Liver (tissue), 9 donors: ENCODE results near the gene STIM2. TPM values are rescaled to one million over a fixed set of nuclear protein-coding genes. Genes with fewer than 3 reads are reported as not detected.

ENCODE experiments used
- DNase-seq: peaks from one replicate; pipeline ENCODE4 v3.0.0-alpha.2; 2017; ENCODE audit warnings: low spot score
- H3K27ac ChIP-seq, 2 donors: one replicate each; pipeline ENCODE4 v1.7.0; 2013; ENCODE audit warnings: inconsistent platforms in 2 of 2, low read length in 2 of 2, control low read depth in 1 of 2, low read depth in 1 of 2, mild to moderate bottlenecking in 1 of 2
- H3K27me3 ChIP-seq, 4 donors: one replicate each; pipeline versions ENCODE4 v1.6.1 to v1.7.0; 2013; ENCODE audit warnings: low read length in 3 of 4, inconsistent platforms in 1 of 4, mild to moderate bottlenecking in 1 of 4, moderate library complexity in 1 of 4; ENCODE audit not compliant: control insufficient read depth in 4 of 4, insufficient read depth in 4 of 4
- H3K36me3 ChIP-seq, 4 donors: one replicate each; pipeline versions ENCODE4 v1.6.1 to v1.7.0; 2013; ENCODE audit warnings: low read length in 3 of 4, mild to moderate bottlenecking in 3 of 4, low read depth in 1 of 4, moderate library complexity in 1 of 4; ENCODE audit not compliant: control insufficient read depth in 4 of 4, insufficient read depth in 3 of 4
- H3K4me1 ChIP-seq, 4 donors: one replicate each; pipeline versions ENCODE4 v1.6.1 to v1.7.0; 2013; ENCODE audit warnings: low read length in 3 of 4, mild to moderate bottlenecking in 3 of 4, moderate library complexity in 1 of 4; ENCODE audit not compliant: control insufficient read depth in 4 of 4, insufficient read depth in 4 of 4
- H3K4me3 ChIP-seq, 3 donors: one replicate each; pipeline versions ENCODE4 v1.6.1 to v1.7.0; 2013; ENCODE audit warnings: low read length in 3 of 3, control low read depth in 1 of 3, low read depth in 1 of 3, mild to moderate bottlenecking in 1 of 3
- H3K9ac ChIP-seq, 2 donors: one replicate each; pipeline ENCODE4 v1.7.0; 2013; ENCODE audit warnings: low read length in 2 of 2, mild to moderate bottlenecking in 2 of 2, moderate library complexity in 2 of 2, control low read depth in 1 of 2, low read depth in 1 of 2
- H3K9me3 ChIP-seq, 4 donors: one replicate each; pipeline versions ENCODE4 v1.6.1 to v1.7.0; 2013; ENCODE audit warnings: low read length in 3 of 4; ENCODE audit not compliant: control insufficient read depth in 4 of 4
- EGR1 ChIP-seq, 2 donors: IDR thresholded peaks; 2 replicates each; pipeline ENCODE4 v1.6.1; 2016 to 2018; ENCODE audit warnings: antibody characterized with exemption in 2 of 2, low read depth in 2 of 2
- FOXA1 ChIP-seq: IDR thresholded peaks from 2 replicates; pipeline ENCODE4 v1.6.1; 2016; ENCODE audit warnings: antibody characterized with exemption
- FOXA2 ChIP-seq: IDR thresholded peaks from 2 replicates; pipeline ENCODE4 v1.6.1; 2016; ENCODE audit warnings: antibody characterized with exemption
- GABPA ChIP-seq, 2 donors: IDR thresholded peaks in 1 of 2; conservative IDR thresholded peaks in 1 of 2; 2 replicates each; pipeline ENCODE4 v1.6.1; 2016; ENCODE audit warnings: antibody characterized with exemption in 2 of 2, mild to moderate bottlenecking in 1 of 2, moderate library complexity in 1 of 2
- HNF4A ChIP-seq, 2 donors: conservative IDR thresholded peaks; 2 replicates each; pipeline ENCODE4 v1.6.1; 2016; ENCODE audit warnings: antibody characterized with exemption in 2 of 2, mild to moderate bottlenecking in 2 of 2
- HNF4G ChIP-seq: IDR thresholded peaks from 2 replicates; pipeline ENCODE4 v1.6.1; 2016; ENCODE audit warnings: antibody characterized with exemption
- JUND ChIP-seq, 2 donors: IDR thresholded peaks; 2 replicates each; pipeline ENCODE4 v1.6.1; 2016; ENCODE audit warnings: antibody characterized with exemption in 2 of 2
- NR2F2 ChIP-seq: IDR thresholded peaks from 2 replicates; pipeline ENCODE4 v1.6.1; 2016; ENCODE audit warnings: antibody characterized with exemption
- RAD21 ChIP-seq, 2 donors: IDR thresholded peaks; 2 replicates each; pipeline ENCODE4 v1.6.1; 2016; ENCODE audit warnings: antibody characterized with exemption in 2 of 2, mild to moderate bottlenecking in 2 of 2
- RXRA ChIP-seq, 2 donors: IDR thresholded peaks; 2 replicates each; pipeline ENCODE4 v1.6.1; 2017 to 2018; ENCODE audit warnings: antibody characterized with exemption in 2 of 2, mild to moderate bottlenecking in 1 of 2
- SP1 ChIP-seq: IDR thresholded peaks from 2 replicates; pipeline ENCODE4 v1.6.1; 2018; ENCODE audit warnings: antibody characterized with exemption, mild to moderate bottlenecking
- TAF1 ChIP-seq: conservative IDR thresholded peaks from 2 replicates; pipeline ENCODE4 v1.6.1; 2016; ENCODE audit warnings: antibody characterized with exemption, mild to moderate bottlenecking
- WGBS: extraction: QIAGEN DNeasy Blood & Tissue Kit; methylation state at CpG from one replicate; pipeline ENCODE4 v1.1.7; 2013; 5-methylcytosine and 5-hydroxymethylcytosine counted together
- polyA plus RNA-seq, 2 donors: library from polyadenylated mRNA; stranded (reverse) in 1 of 2; unstranded in 1 of 2; fragments of 200-250 nt in 1 of 2; fragments of >200 nt in 1 of 2; fragmentation: Nextera tagmentation in 1 of 2; extraction: Ambion mirVana in 1 of 2; gene quantifications; one replicate each; pipeline versions ENCODE4 v1.2.1 to v1.2.3, GENCODE V29; 2013 to 2015
- total RNA-seq, 2 donors: library from RNA; depleted of rRNA; stranded (reverse); fragments of >200 nt; gene quantifications; one replicate each; pipeline ENCODE4 v1.2.3, GENCODE V29; 2014
- TF ChIP-seq, protein P1 (sequence below): IDR thresholded peaks from 2 replicates; pipeline ENCODE4 v1.6.1; 2016; ENCODE audit warnings: antibody characterized with exemption, mild to moderate bottlenecking
- TF ChIP-seq, protein P2 (sequence below): IDR thresholded peaks from 2 replicates; pipeline ENCODE4 v1.6.1; 2016; ENCODE audit warnings: antibody characterized with exemption
- TF ChIP-seq, protein P3 (sequence below): fragments of 150-350 bp; IDR thresholded peaks from 2 replicates; pipeline ENCODE4 v1.5.1; 2017; ENCODE audit warnings: improper control_type of control experiment, low read depth, low read length; ENCODE audit not compliant: missing input control
- donor health status: healthy.
- donor health status: healthy.
- donor health status: healthy.
- donor health status: healthy.
- donor health status: healthy.

Gene STIM2
- total and polyA plus RNA-seq, 4 donors: 5.4 to 11.1 (median 6.9) TPM

DNA sequence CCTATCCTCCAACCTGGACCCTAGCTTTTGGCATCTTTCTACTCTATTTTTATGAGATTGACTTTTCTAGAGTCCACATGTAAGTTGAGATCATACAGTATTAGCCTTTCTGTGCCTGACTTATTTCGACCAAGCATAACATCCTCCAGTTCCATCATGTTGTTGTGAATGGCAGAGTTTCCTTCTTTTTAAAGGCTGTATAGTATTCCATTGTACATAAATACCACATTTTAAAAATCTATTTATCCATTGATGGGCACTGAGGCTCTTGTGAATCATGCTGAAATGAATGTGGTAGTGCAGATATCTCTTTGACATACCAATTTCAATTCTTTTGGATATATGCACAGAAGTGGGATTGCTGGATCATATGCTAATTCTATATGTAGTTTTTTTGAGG is 40.3 kb upstream of the STIM2 start:
- TF ChIP-seq RXRA (IDR thresholded peaks at IDR 0.05): no peak
- no peak for TF ChIP-seq TAF1
- TF ChIP-seq HNF4A (conservative IDR thresholded peaks at IDR 0.05): no peak
- TF ChIP-seq, protein P1, sequence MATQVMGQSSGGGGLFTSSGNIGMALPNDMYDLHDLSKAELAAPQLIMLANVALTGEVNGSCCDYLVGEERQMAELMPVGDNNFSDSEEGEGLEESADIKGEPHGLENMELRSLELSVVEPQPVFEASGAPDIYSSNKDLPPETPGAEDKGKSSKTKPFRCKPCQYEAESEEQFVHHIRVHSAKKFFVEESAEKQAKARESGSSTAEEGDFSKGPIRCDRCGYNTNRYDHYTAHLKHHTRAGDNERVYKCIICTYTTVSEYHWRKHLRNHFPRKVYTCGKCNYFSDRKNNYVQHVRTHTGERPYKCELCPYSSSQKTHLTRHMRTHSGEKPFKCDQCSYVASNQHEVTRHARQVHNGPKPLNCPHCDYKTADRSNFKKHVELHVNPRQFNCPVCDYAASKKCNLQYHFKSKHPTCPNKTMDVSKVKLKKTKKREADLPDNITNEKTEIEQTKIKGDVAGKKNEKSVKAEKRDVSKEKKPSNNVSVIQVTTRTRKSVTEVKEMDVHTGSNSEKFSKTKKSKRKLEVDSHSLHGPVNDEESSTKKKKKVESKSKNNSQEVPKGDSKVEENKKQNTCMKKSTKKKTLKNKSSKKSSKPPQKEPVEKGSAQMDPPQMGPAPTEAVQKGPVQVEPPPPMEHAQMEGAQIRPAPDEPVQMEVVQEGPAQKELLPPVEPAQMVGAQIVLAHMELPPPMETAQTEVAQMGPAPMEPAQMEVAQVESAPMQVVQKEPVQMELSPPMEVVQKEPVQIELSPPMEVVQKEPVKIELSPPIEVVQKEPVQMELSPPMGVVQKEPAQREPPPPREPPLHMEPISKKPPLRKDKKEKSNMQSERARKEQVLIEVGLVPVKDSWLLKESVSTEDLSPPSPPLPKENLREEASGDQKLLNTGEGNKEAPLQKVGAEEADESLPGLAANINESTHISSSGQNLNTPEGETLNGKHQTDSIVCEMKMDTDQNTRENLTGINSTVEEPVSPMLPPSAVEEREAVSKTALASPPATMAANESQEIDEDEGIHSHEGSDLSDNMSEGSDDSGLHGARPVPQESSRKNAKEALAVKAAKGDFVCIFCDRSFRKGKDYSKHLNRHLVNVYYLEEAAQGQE: no peak
- no peak for TF ChIP-seq NR2F2
- TF ChIP-seq EGR1 (IDR thresholded peaks at IDR 0.05; ENCODE audit: low read depth in 2 of 2): no peak
- TF ChIP-seq FOXA1: no peak
- TF ChIP-seq SP1: no peak
- TF ChIP-seq FOXA2: no peak
- TF ChIP-seq, protein P2, sequence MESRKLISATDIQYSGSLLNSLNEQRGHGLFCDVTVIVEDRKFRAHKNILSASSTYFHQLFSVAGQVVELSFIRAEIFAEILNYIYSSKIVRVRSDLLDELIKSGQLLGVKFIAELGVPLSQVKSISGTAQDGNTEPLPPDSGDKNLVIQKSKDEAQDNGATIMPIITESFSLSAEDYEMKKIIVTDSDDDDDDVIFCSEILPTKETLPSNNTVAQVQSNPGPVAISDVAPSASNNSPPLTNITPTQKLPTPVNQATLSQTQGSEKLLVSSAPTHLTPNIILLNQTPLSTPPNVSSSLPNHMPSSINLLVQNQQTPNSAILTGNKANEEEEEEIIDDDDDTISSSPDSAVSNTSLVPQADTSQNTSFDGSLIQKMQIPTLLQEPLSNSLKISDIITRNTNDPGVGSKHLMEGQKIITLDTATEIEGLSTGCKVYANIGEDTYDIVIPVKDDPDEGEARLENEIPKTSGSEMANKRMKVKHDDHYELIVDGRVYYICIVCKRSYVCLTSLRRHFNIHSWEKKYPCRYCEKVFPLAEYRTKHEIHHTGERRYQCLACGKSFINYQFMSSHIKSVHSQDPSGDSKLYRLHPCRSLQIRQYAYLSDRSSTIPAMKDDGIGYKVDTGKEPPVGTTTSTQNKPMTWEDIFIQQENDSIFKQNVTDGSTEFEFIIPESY: no peak
- TF ChIP-seq GABPA (IDR thresholded peaks at IDR 0.05 in 1 of 2, conservative IDR thresholded peaks at IDR 0.05 in 1 of 2): no peak
- TF ChIP-seq, protein P3, sequence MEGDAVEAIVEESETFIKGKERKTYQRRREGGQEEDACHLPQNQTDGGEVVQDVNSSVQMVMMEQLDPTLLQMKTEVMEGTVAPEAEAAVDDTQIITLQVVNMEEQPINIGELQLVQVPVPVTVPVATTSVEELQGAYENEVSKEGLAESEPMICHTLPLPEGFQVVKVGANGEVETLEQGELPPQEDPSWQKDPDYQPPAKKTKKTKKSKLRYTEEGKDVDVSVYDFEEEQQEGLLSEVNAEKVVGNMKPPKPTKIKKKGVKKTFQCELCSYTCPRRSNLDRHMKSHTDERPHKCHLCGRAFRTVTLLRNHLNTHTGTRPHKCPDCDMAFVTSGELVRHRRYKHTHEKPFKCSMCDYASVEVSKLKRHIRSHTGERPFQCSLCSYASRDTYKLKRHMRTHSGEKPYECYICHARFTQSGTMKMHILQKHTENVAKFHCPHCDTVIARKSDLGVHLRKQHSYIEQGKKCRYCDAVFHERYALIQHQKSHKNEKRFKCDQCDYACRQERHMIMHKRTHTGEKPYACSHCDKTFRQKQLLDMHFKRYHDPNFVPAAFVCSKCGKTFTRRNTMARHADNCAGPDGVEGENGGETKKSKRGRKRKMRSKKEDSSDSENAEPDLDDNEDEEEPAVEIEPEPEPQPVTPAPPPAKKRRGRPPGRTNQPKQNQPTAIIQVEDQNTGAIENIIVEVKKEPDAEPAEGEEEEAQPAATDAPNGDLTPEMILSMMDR: no peak
- Histone ChIP-seq H3K27ac (no peak overlapping the region), H3K9ac (no peak overlapping the region), H3K27me3 (no peaks in the 10 kb centered on the region), H3K4me3 (no peak overlapping the region), H3K9me3 (no peaks in the 10 kb centered on the region), H3K4me1 (peaks cover 4 to 15% (median 13%) of the 10 kb centered on the region in 4 donors), H3K36me3 (no peaks in the 10 kb centered on the region)
- DNase-seq: no peak
- 98% methylated on average over 1 of the region's 1 CpG for WGBS

DNA sequence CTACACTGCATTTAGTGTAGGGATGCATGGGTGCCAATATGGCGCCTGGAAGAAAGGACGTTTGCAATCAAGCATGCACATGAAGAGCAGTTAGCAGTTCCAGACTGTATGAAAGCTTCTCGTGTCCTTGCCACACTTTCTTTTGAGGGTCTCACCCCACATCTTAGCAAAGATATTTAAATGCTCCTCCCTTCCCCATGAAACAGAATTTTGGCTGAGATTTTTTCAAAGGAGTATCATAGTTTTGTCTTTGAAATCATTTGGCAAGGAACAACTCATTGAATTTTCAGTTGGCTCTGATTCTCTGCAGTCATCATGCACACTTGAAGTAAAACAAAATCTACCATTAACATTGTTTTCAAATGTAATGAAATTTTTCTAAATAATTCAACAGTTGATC is 39.6 kb upstream of the STIM2 start:
- Histone ChIP-seq H3K27ac (peak overlapping the region in 1 of 2 donors; percentile 65), H3K4me1 (peaks cover 4 to 15% (median 13%) of the 10 kb centered on the region in 4 donors), H3K9ac (no peak overlapping the region), H3K27me3 (no peaks in the 10 kb centered on the region), H3K9me3 (no peaks in the 10 kb centered on the region), H3K4me3 (no peak overlapping the region), H3K36me3 (no peaks in the 10 kb centered on the region)
- no peak for DNase-seq
- TF ChIP-seq RAD21 (IDR thresholded peaks at IDR 0.05) (no peak), HNF4G (no peak), NR2F2 (no peak), EGR1 (IDR thresholded peaks at IDR 0.05; ENCODE audit: low read depth in 2 of 2) (no peak), JUND (IDR thresholded peaks at IDR 0.05) (no peak)
- TF ChIP-seq, protein P1: no peak
- WGBS: 92% methylated on average over 3 of the region's 3 CpGs
